ENCODE measurements around the gene ADGRA3. TPM values are rescaled to one million over a fixed set of nuclear protein-coding genes. Genes with fewer than 3 reads are reported as not detected.
"Not testable (repeated sequence)": the region's sequence is repeated elsewhere in the genome, so short reads cannot be mapped to it uniquely, and the experiment has no call there.

The ADGRA3 gene
- total and polyA plus RNA-seq, 9 donors, result 42.4 to 60.5 (median 49.0) TPM

- Histone ChIP-seq H3K4me1 (ENCODE audit: control insufficient read depth, insufficient read depth, low read length) (peaks cover 37% of the 10 kb centered on the region), H3K36me3 (ENCODE audit: control insufficient read depth, insufficient read depth, low read length) (no peaks in the 10 kb centered on the region), H3K27me3 (ENCODE audit: control insufficient read depth, insufficient read depth, low read length) (no peaks in the 10 kb centered on the region), H3K27ac (ENCODE audit: low read length) (no peak overlapping the region), H3K9me3 (replicated peaks; ENCODE audit: control insufficient read depth, low read depth, low read length) (no peaks in the 10 kb centered on the region), H3K4me3 (ENCODE audit: low read length) (no peak overlapping the region)
- no CpG with 5 or more reads among the region's 1 CpG for WGBS (ENCODE audit: insufficient coverage)
- peak; percentile 16 for DNase-seq
Observed at GRCh38 chr4:22483551-22483981, 32.3 kb downstream of the ADGRA3 start.

GRCh38 chr4:22482250-22483127 lies 33.4 kb downstream of the ADGRA3 start:
- DNase-seq, result peak; percentile 48
- WGBS (ENCODE audit: insufficient coverage), result 57% methylated on average over 3 of the region's 3 CpGs
- H3K4me3 ChIP-seq (ENCODE audit: low read length), result no peak overlapping the region
- no peaks in the 10 kb centered on the region for H3K36me3 ChIP-seq (ENCODE audit: control insufficient read depth, insufficient read depth, low read length)
- H3K4me1 ChIP-seq (ENCODE audit: control insufficient read depth, insufficient read depth, low read length), result peaks cover 29% of the 10 kb centered on the region
- no peaks in the 10 kb centered on the region for H3K27me3 ChIP-seq (ENCODE audit: control insufficient read depth, insufficient read depth, low read length)
- H3K27ac ChIP-seq (ENCODE audit: low read length), result peak overlapping the region; percentile 68
- no peaks in the 10 kb centered on the region for H3K9me3 ChIP-seq (replicated peaks; ENCODE audit: control insufficient read depth, low read depth, low read length)

- no CpG with 5 or more reads among the region's 2 CpGs for WGBS (ENCODE audit: insufficient coverage)
- DNase-seq, result no peak
- Histone ChIP-seq H3K36me3 (ENCODE audit: control insufficient read depth, insufficient read depth, low read length) (no peaks in the 10 kb centered on the region), H3K4me3 (ENCODE audit: low read length) (no peak overlapping the region), H3K27ac (ENCODE audit: low read length) (no peak overlapping the region), H3K4me1 (ENCODE audit: control insufficient read depth, insufficient read depth, low read length) (peaks cover 19% of the 10 kb centered on the region), H3K27me3 (ENCODE audit: control insufficient read depth, insufficient read depth, low read length) (no peaks in the 10 kb centered on the region), H3K9me3 (replicated peaks; ENCODE audit: control insufficient read depth, low read depth, low read length) (no peaks in the 10 kb centered on the region)
Observed at GRCh38 chr4:22480675-22481327, 35.1 kb downstream of the ADGRA3 start.

- Histone ChIP-seq H3K4me3 (ENCODE audit: low read length) (no peak overlapping the region), H3K27me3 (ENCODE audit: control insufficient read depth, insufficient read depth, low read length) (no peaks in the 10 kb centered on the region), H3K36me3 (ENCODE audit: control insufficient read depth, insufficient read depth, low read length) (no peaks in the 10 kb centered on the region), H3K9me3 (replicated peaks; ENCODE audit: control insufficient read depth, low read depth, low read length) (no peaks in the 10 kb centered on the region), H3K27ac (ENCODE audit: low read length) (no peak overlapping the region), H3K4me1 (ENCODE audit: control insufficient read depth, insufficient read depth, low read length) (peaks cover 8% of the 10 kb centered on the region)
- DNase-seq, result no peak
- WGBS (ENCODE audit: insufficient coverage), result 50% methylated on average over 2 of the region's 2 CpGs
Observed at GRCh38 chr4:22478426-22478825, 37.4 kb downstream of the ADGRA3 start.

GRCh38 chr4:22477813-22478182 lies 38.1 kb downstream of the ADGRA3 start:
- no peaks in the 10 kb centered on the region for H3K36me3 ChIP-seq (ENCODE audit: control insufficient read depth, insufficient read depth, low read length)
- peaks cover 4% of the 10 kb centered on the region for H3K4me1 ChIP-seq (ENCODE audit: control insufficient read depth, insufficient read depth, low read length)
- no peaks in the 10 kb centered on the region for H3K9me3 ChIP-seq (replicated peaks; ENCODE audit: control insufficient read depth, low read depth, low read length)
- WGBS (ENCODE audit: insufficient coverage), result 90% methylated on average over 2 of the region's 6 CpGs
- no peak for DNase-seq
- no peak overlapping the region for H3K27ac ChIP-seq (ENCODE audit: low read length)
- no peaks in the 10 kb centered on the region for H3K27me3 ChIP-seq (ENCODE audit: control insufficient read depth, insufficient read depth, low read length)
- H3K4me3 ChIP-seq (ENCODE audit: low read length), result no peak overlapping the region

- Histone ChIP-seq H3K4me1 (ENCODE audit: control insufficient read depth, insufficient read depth, low read length) (peaks cover under 1% of the 10 kb centered on the region), H3K27me3 (ENCODE audit: control insufficient read depth, insufficient read depth, low read length) (no peaks in the 10 kb centered on the region), H3K36me3 (ENCODE audit: control insufficient read depth, insufficient read depth, low read length) (no peaks in the 10 kb centered on the region), H3K4me3 (ENCODE audit: low read length) (no peak overlapping the region), H3K27ac (ENCODE audit: low read length) (no peak overlapping the region), H3K9me3 (replicated peaks; ENCODE audit: control insufficient read depth, low read depth, low read length) (no peaks in the 10 kb centered on the region)
- 41% methylated on average over 2 of the region's 8 CpGs for WGBS (ENCODE audit: insufficient coverage)
- peak; percentile 11 for DNase-seq
Observed at GRCh38 chr4:22477136-22477812, 38.6 kb downstream of the ADGRA3 start.

- Histone ChIP-seq H3K27ac (ENCODE audit: low read length) (no peak overlapping the region), H3K4me1 (ENCODE audit: control insufficient read depth, insufficient read depth, low read length) (peaks cover 7% of the 10 kb centered on the region), H3K27me3 (ENCODE audit: control insufficient read depth, insufficient read depth, low read length) (no peaks in the 10 kb centered on the region), H3K4me3 (ENCODE audit: low read length) (no peak overlapping the region), H3K36me3 (ENCODE audit: control insufficient read depth, insufficient read depth, low read length) (peaks cover 1% of the 10 kb centered on the region), H3K9me3 (replicated peaks; ENCODE audit: control insufficient read depth, low read depth, low read length) (no peaks in the 10 kb centered on the region)
- WGBS (ENCODE audit: insufficient coverage), result 76% methylated on average over 2 of the region's 7 CpGs
- no peak for DNase-seq
Observed at GRCh38 chr4:22476011-22476410, 39.9 kb downstream of the ADGRA3 start.

GRCh38 chr4:22475311-22475646 lies 40.6 kb downstream of the ADGRA3 start:
- H3K9me3 ChIP-seq (replicated peaks; ENCODE audit: control insufficient read depth, low read depth, low read length); H3K4me3 ChIP-seq (ENCODE audit: low read length); DNase-seq; H3K27me3 ChIP-seq (ENCODE audit: control insufficient read depth, insufficient read depth, low read length); H3K27ac ChIP-seq (ENCODE audit: low read length); H3K36me3 ChIP-seq (ENCODE audit: control insufficient read depth, insufficient read depth, low read length): not testable (repeated sequence)
- 91% methylated on average over 9 of the region's 16 CpGs for WGBS (ENCODE audit: insufficient coverage)
- H3K4me1 ChIP-seq (ENCODE audit: control insufficient read depth, insufficient read depth, low read length), result peaks cover 12% of the 10 kb centered on the region

GRCh38 chr4:22474636-22475310 lies 41.1 kb downstream of the ADGRA3 start:
- no CpG with 5 or more reads among the region's 5 CpGs for WGBS (ENCODE audit: insufficient coverage)
- Histone ChIP-seq H3K9me3 (replicated peaks; ENCODE audit: control insufficient read depth, low read depth, low read length) (no peaks in the 10 kb centered on the region), H3K4me1 (ENCODE audit: control insufficient read depth, insufficient read depth, low read length) (peaks cover 12% of the 10 kb centered on the region), H3K36me3 (ENCODE audit: control insufficient read depth, insufficient read depth, low read length) (peaks cover 8% of the 10 kb centered on the region), H3K27me3 (ENCODE audit: control insufficient read depth, insufficient read depth, low read length) (no peaks in the 10 kb centered on the region), H3K27ac (ENCODE audit: low read length) (no peak overlapping the region), H3K4me3 (ENCODE audit: low read length) (no peak overlapping the region)
- no peak for DNase-seq

- H3K4me1 ChIP-seq (ENCODE audit: control insufficient read depth, insufficient read depth, low read length), result peaks cover 12% of the 10 kb centered on the region
- no peaks in the 10 kb centered on the region for H3K27me3 ChIP-seq (ENCODE audit: control insufficient read depth, insufficient read depth, low read length)
- peaks cover 8% of the 10 kb centered on the region for H3K36me3 ChIP-seq (ENCODE audit: control insufficient read depth, insufficient read depth, low read length)
- no peak for DNase-seq
- no peaks in the 10 kb centered on the region for H3K9me3 ChIP-seq (replicated peaks; ENCODE audit: control insufficient read depth, low read depth, low read length)
- no peak overlapping the region for H3K27ac ChIP-seq (ENCODE audit: low read length)
- WGBS (ENCODE audit: insufficient coverage), result 60% methylated on average over 1 of the region's 4 CpGs
- H3K4me3 ChIP-seq (ENCODE audit: low read length), result no peak overlapping the region
Observed at GRCh38 chr4:22473268-22473667, 42.6 kb downstream of the ADGRA3 start.

Data from muscle of leg (tissue), 11 donors.